ENCODE measurements around the gene SORCS2.

DNA sequence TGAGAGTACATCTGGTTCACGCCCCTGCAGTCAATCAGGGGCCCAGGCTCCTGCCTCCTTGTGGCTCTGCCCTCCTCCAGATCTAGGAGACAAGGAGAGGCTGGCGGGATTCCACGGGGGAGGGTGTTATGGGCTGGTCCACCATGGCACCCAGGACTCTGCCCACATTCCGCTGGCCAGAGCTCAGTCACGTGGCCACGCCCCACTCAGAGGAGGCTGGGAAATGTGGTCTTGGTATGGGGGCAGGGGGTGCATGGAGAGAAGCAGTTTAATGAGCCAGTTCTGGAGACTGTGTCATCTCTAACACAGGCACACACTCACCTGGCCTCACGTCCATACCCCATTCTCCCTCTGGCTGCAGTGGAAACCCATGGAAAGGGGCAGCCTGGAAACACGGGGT lies 273.9 kb downstream of the SORCS2 start:
- no peak for TF ChIP-seq POLR2AphosphoS5 (IDR thresholded peaks at IDR 0.05; ENCODE audit: borderline replicate concordance, low read depth, low read length)
- no peak for TF ChIP-seq EZH2 (IDR thresholded peaks at IDR 0.05)

Data from SK-N-MC (cell line).